NCI-H2196 treated with DMSO at 0.1 percent for 48 hours (cell line): Measurements from ENCODE around the gene GSDME.

Experiments
- DNase-seq: peaks from one replicate; lab custom pipeline; 2025; ENCODE audit not compliant: unreplicated experiment; lab: John Stamatoyannopoulos, UW

The GSDME gene

GRCh38 chr7:24706211-24707170 lies 50.8 kb downstream of the GSDME start:
- no peak for DNase-seq

- DNase-seq = no peak
These were observed 51.8 kb downstream of the GSDME start for GRCh38 chr7:24705461-24705954.

GRCh38 chr7:24704311-24704710 lies 53.0 kb downstream of the GSDME start:
- DNase-seq = no peak

GRCh38 chr7:24703296-24703695 lies 54.0 kb downstream of the GSDME start:
- DNase-seq = no peak

- DNase-seq = no peak
These were observed 54.5 kb downstream of the GSDME start for GRCh38 chr7:24702755-24703154.

GRCh38 chr7:24701261-24702235 lies 55.7 kb downstream of the GSDME start:
- no peak for DNase-seq

- no peak for DNase-seq
These were observed 56.6 kb downstream of the GSDME start for GRCh38 chr7:24700521-24701260.

GRCh38 chr7:24698531-24699266 lies 58.6 kb downstream of the GSDME start:
- no peak for DNase-seq

GRCh38 chr7:24697416-24697815 lies 59.8 kb downstream of the GSDME start:
- DNase-seq = no peak

GRCh38 chr7:24692592-24692991 lies 64.7 kb downstream of the GSDME start:
- DNase-seq = no peak

- no peak for DNase-seq
These were observed 67.0 kb downstream of the GSDME start for GRCh38 chr7:24690251-24690650.

- DNase-seq = no peak
These were observed 71.6 kb downstream of the GSDME start for GRCh38 chr7:24685708-24686107.

- DNase-seq = no peak
These were observed 86.5 kb downstream of the GSDME start for GRCh38 chr7:24670782-24671181.

GRCh38 chr7:24669971-24670591 lies 87.2 kb downstream of the GSDME start:
- DNase-seq = no peak

GRCh38 chr7:24668927-24669635 lies 88.2 kb downstream of the GSDME start:
- DNase-seq = no peak

GRCh38 chr7:24665564-24666294 lies 91.5 kb downstream of the GSDME start:
- DNase-seq = peak; percentile 26

- no peak for DNase-seq
These were observed 96.7 kb downstream of the GSDME start for GRCh38 chr7:24660546-24660945.

- DNase-seq = no peak
These were observed 97.8 kb downstream of the GSDME start for GRCh38 chr7:24659505-24659904.
